Stimulated activated CD4-positive, alpha-beta T cell treated with anti-CD3 and anti-CD28 coated beads, TNF-alpha, amount 100 ng/mL, for 24 hours (primary cell): ENCODE data around the gene GPA33.

Source experiments
- DNase-seq, 3 experiments: peaks; one replicate each; pipeline ENCODE4 v3.0.0-alpha.2; 2020; ENCODE audit warnings: low read depth in 3 of 3

Gene GPA33, protein sequence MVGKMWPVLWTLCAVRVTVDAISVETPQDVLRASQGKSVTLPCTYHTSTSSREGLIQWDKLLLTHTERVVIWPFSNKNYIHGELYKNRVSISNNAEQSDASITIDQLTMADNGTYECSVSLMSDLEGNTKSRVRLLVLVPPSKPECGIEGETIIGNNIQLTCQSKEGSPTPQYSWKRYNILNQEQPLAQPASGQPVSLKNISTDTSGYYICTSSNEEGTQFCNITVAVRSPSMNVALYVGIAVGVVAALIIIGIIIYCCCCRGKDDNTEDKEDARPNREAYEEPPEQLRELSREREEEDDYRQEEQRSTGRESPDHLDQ

DNA sequence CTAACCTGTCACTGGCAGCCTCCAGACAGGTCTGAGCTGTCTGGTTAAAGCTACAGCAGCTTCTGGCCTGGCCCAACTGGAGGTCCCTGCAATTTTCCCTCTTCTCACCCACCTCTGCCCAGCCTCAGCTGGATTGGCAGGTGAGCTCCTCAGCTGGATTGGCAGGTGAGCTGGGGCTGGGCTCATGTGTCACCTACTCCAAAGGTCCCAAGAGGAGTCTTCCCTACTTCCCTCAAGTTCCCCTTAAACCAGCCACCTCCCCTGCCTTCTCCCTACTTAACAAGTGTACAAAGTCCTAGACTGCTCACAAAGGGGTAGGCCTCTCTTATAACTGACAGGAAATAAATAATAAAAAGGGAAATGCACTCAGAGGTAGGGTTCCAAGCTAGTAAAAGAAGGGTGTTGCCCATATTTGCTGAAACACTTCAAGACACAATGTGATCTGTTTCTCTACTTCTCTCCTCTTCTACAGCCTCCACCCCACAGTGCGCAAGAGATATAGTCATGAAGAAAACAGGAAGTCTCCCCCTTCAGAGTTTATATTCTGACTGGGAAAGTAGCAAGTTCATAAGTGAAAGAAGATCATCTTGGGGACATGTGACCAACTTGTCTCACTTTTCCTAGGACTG, at the start of gene GPA33:
Gene GPA33, minus strand, starts transcription at position 64 of the 629 bp plus-strand sequence. CDS start 90 bp downstream, outside the sequence.
- no peak for DNase-seq

- DNase-seq = no peak
Measured at GRCh38 chr1:167138703-167139102, 48.5 kb upstream of the GPA33 start.

GRCh38 chr1:167137793-167138510, 47.8 kb upstream of the GPA33 start:
- DNase-seq = no peak

DNA sequence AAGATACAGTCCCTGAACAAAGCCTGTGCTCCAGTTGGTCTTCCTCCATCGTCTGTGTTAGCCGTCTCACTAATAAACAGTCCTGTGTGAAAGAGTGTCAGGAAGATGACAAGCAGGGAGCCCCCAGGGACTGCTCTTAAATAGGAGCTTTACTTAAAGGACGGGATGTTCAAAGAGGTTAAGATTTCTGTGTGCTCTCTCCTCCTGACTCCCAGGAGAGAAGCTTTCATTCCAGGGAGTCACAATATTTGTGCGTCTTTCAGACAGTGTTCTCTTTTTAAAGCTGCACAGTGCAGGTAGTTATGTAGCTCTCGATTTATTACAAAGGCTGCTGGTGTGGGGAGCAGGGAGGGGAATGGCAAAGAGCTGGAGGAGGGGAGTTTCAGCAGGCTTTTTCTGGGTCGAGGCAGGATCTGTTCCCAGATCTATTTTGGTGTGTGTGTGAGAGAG, 47.2 kb upstream of the GPA33 start:
- DNase-seq = no peak

DNA sequence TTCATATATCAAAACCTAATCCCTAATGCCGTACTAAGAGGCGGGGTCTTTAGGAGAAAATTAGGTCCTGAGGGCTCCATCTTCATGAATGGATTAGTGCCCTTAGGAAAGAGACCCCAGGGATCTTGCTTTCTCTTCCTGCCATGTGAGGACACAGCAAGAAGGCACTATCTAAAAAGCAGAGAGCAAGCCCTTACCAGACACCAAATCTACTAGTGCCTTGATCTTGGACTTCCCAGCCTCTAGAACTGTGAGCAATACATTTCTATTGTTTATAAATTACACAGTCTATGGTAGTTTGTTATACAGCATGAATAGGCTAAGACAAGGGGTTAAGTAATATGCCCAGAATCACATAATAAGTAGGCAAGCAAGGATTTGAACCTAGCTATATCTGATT, 46.6 kb upstream of the GPA33 start:
- no peak for DNase-seq

- no peak for DNase-seq
Measured at GRCh38 chr1:167136191-167136614, 46.0 kb upstream of the GPA33 start.

GRCh38 chr1:167135281-167135840, 45.2 kb upstream of the GPA33 start:
- DNase-seq = no peak

- no peak for DNase-seq
Measured at GRCh38 chr1:167132301-167133010, 42.3 kb upstream of the GPA33 start.

DNA sequence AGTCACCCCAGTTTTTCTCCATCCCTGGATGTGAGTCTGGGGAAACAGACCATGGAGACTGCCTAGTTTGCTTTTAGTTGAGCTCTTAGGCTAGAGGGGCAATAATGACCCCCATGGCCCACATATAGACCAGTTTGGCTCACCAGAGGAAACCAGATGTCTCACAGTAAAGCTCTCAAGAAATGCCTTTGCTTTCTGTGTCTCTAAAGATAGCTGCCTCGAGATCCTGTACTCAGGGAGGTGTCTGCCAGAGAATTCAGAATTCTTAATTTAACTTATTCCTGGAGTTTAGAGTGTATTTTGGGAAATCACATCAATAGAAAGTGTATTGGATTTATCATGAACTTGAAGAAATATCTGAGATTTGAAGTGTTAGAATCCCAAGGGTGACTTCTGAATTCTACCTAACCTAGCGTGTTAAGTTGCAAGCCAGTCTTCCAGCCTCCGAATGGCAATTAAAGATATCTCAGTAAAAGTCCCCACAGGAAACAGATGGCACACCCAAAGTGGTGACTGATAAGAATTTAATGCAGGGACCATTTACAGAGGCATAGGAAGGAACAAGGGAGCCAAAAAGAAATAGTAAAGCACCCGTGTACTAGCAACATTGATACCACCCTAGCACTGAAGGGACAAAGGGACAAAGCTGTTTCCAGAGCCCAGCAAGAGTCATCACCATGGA, 40.8 kb upstream of the GPA33 start:
- DNase-seq = no peak

GRCh38 chr1:167128261-167129227, 38.4 kb upstream of the GPA33 start:
- DNase-seq = no peak

GRCh38 chr1:167127661-167128060, 37.5 kb upstream of the GPA33 start:
- DNase-seq = no peak

DNA sequence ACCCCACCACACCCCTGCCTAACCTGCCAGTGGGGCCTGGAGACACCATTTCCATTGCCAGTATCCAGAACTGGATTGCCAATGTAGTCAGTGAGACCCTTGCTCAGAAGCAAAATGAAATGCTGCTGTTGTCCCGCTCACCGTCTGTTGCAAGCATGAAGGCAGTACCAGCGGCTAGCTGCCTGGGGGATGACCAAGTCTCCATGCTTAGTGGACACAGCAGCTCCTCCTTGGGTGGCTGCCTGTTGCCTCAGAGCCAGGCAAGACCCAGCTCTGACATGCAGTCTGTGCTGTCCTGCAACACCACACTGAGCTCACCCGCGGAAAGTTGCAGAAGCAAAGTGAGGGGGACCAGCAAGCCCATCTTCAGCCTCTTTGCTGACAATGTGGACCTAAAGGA, 37.1 kb upstream of the GPA33 start:
- no peak for DNase-seq

GRCh38 chr1:167126811-167127210, 36.6 kb upstream of the GPA33 start:
- DNase-seq = no peak

DNA sequence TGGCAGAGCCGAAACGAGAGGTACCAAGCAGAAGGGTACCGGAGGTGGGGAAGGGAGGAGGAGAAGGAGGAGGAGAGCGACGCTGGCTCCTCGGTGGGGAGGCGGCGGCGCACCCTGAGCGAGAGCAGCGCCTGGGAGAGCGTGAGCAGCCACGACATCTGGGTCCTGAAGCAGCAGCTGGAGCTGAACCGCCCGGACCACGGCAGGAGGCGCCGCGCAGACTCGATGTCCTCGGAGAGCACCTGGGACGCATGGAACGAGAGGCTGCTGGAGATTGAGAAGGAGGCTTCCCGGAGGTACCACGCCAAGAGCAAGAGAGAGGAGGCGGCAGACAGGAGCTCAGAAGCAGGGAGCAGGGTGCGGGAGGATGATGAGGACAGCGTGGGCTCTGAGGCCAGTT, 36.1 kb upstream of the GPA33 start:
- no peak for DNase-seq

DNA sequence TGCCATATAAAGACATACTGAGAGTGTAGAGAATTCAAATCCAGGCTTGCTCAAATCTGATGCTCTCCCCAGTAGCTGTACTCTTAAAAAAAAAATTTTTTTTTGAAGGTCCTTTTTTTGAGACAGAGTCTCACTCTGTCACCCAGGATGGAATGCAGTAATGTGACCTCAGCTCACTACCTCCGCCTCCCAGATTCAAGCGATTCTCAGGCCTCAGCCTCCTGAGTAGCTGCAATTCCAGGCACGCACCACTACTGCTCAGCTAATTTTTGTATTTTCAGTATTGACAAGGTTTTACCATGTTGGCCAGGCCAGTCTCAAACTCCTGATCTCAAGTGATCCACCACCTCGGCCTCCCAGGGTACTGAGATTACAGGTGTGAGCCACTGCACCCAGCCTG, 32.4 kb upstream of the GPA33 start:
- no peak for DNase-seq

- no peak for DNase-seq
Measured at GRCh38 chr1:167122121-167122480, 31.9 kb upstream of the GPA33 start.

GRCh38 chr1:167121375-167122120, 31.4 kb upstream of the GPA33 start:
- peak in 1 of 3 experiments; percentile 26 for DNase-seq

DNA sequence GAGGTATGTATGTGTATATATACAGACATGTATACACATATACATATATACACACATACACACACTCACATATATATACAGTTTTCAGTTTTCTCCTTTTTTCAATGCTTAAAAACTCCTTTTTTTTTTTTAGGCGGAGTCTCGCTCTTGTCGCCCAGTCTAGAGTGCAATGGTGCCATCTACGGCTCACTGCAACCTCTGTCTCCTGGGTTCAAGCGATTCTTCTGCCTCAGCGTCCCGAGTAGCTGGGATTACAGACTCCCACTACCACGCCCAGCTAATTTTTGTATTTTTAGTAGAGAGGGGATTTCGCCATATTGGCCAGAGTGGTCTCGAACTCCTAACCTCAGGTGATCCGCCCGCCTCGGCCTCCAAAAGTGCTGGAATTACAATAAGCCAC, 30.7 kb upstream of the GPA33 start:
- no peak for DNase-seq

- DNase-seq = no peak
Measured at GRCh38 chr1:167119696-167120095, 29.5 kb upstream of the GPA33 start.
